ENCODE measurements around the gene CEP89. TPM values are rescaled to one million over a fixed set of nuclear protein-coding genes. Genes with fewer than 3 reads are reported as not detected.

Gene CEP89
- total RNA-seq, 1 experiment from 2014 or later: 27.6 TPM

GRCh38 chr19:32869966-32870573 is 101.7 kb downstream of the CEP89 start:
- Histone ChIP-seq H2AFZ (ENCODE audit: low read depth, low read length, poor library complexity, severe bottlenecking) (no peak overlapping the region), H3K9ac (ENCODE audit: low read length) (no peak overlapping the region), H3K36me3 (ENCODE audit: control insufficient read depth in 1 of 2, insufficient read depth in 2 of 2, low read length in 2 of 2) (no peaks in the 10 kb centered on the region), H3K4me1 (ENCODE audit: control insufficient read depth in 1 of 2, insufficient read depth in 2 of 2, low read length in 2 of 2) (no peaks in the 10 kb centered on the region), H3K27ac (ENCODE audit: low read depth, low read length) (no peak overlapping the region), H3K79me2 (ENCODE audit: insufficient read depth, low read length) (no peaks in the 10 kb centered on the region), H3K4me2 (ENCODE audit: low read length) (no peak overlapping the region), H3K9me3 (ENCODE audit: control insufficient read depth in 1 of 2, insufficient read depth in 1 of 2, low read depth in 1 of 2, low read length in 2 of 2) (no peaks in the 10 kb centered on the region), H4K20me1 (ENCODE audit: insufficient read depth) (no peaks in the 10 kb centered on the region), H3K27me3 (ENCODE audit: insufficient read depth, low read length) (no peaks in the 10 kb centered on the region), H3K4me3 (replicated peaks in 1 of 2; ENCODE audit: low read depth in 1 of 2, low read length in 2 of 2) (no peak overlapping the region), H3K9me2 (ENCODE audit: insufficient read depth) (no peaks in the 10 kb centered on the region)
- no TSS peak for BruUV-seq (replicated peaks)
- CTCF ChIA-PET: no interaction called here
- DNase-seq (ENCODE audit: low read depth, low spot score) (no peak), ATAC-seq (no peak)
- intact Hi-C loops (cut with micrococcal nuclease): no loop called here
- POLR2A ChIA-PET: no interaction called here
- TF ChIP-seq CBX3 (IDR thresholded peaks at IDR 0.05; ENCODE audit: low read depth) (no peak), TCF7L2 (IDR thresholded peaks at IDR 0.05; ENCODE audit: borderline replicate concordance, extremely low read depth, insufficient read depth, insufficient read length) (no peak), FOSL1 (IDR thresholded peaks at IDR 0.05; ENCODE audit: low read depth) (no peak), ZNF274 (IDR thresholded peaks at IDR 0.05; ENCODE audit: low read depth, low read length) (no peak), POLR2A (IDR thresholded peaks at IDR 0.05; ENCODE audit: borderline replicate concordance, extremely low read depth, insufficient read depth, insufficient read length) (no peak), ELF1 (IDR thresholded peaks at IDR 0.05; ENCODE audit: borderline replicate concordance, low read depth) (no peak), ZFX (IDR thresholded peaks at IDR 0.05) (no peak), POLR2AphosphoS5 (IDR thresholded peaks at IDR 0.05; ENCODE audit: low read depth, low read length) (no peak), SRF (IDR thresholded peaks at IDR 0.05; ENCODE audit: low read depth) (no peak), YY1 (IDR thresholded peaks at IDR 0.05; ENCODE audit: extremely low read depth, insufficient replicate concordance, low read depth, low read length) (no peak), ZBTB33 (IDR thresholded peaks at IDR 0.05; ENCODE audit: extremely low read depth, insufficient replicate concordance, low read length) (no peak), REST (IDR thresholded peaks at IDR 0.05; ENCODE audit: low read depth) (no peak), MAX (IDR thresholded peaks at IDR 0.05) (no peak), EZH2phosphoT487 (IDR thresholded peaks at IDR 0.05; ENCODE audit: borderline replicate concordance) (no peak), RAD21 (IDR thresholded peaks at IDR 0.05; ENCODE audit: low read depth) (no peak), CTCF (IDR thresholded peaks at IDR 0.05 in 2 of 3, conservative IDR thresholded peaks at IDR 0.05 in 1 of 3; ENCODE audit: borderline replicate concordance in 1 of 3, insufficient read depth in 1 of 3, low read depth in 2 of 3, low read length in 2 of 3) (no peak), SIN3A (IDR thresholded peaks at IDR 0.05; ENCODE audit: low read depth) (no peak), JUND (IDR thresholded peaks at IDR 0.05) (no peak), CEBPB (IDR thresholded peaks at IDR 0.05; ENCODE audit: low read depth) (no peak)
- RAD21 ChIA-PET (ENCODE audit: low non-redundant PET in 1 of 2, low total read pairs in 2 of 2, uncharacterized antibody in 2 of 2, unreplicated experiment in 2 of 2): no interaction called here

Measured in HCT116 (cell line).